HEK293T (cell line): ENCODE results near the gene ZFYVE21.

Experiments
- CTCF ChIA-PET: fragments of 350-600 bp; formaldehyde crosslinking; extraction: SDS; loops from one replicate; lab custom pipeline; 2021; ENCODE audit warnings: antibody characterized with exemption, inconsistent platforms; lab: Yijun Ruan, JAX
- POLR2A ChIA-PET: fragments of 350-600 bp; formaldehyde crosslinking; extraction: SDS; loops from one replicate; lab custom pipeline; 2020; ENCODE audit warnings: antibody characterized with exemption, inconsistent platforms; lab: Yijun Ruan, JAX
- DNase-seq: peaks from one replicate; pipeline ENCODE4 v3.0.0; 2012; ENCODE audit warnings: mixed read lengths; ENCODE audit errors: extremely low spot score
- ARNT ChIP-seq: fragments of 450-650 bp; IDR thresholded peaks from 2 replicates; pipeline ENCODE4 v1.6.1; 2017; ENCODE audit warnings: mild to moderate bottlenecking
- BHLHE40 ChIP-seq: fragments of 450-650 bp; IDR thresholded peaks from 2 replicates; pipeline ENCODE4 v1.6.1; 2016; ENCODE audit warnings: mild to moderate bottlenecking, moderate library complexity, borderline replicate concordance
- CTBP1 ChIP-seq: fragments of 450-650 bp; IDR thresholded peaks from 2 replicates; pipeline ENCODE4 v1.6.1; 2016; ENCODE audit warnings: borderline replicate concordance
- ELF4 ChIP-seq: fragments of 450-650 bp; IDR thresholded peaks from 2 replicates; pipeline ENCODE4 v1.6.1; 2017; ENCODE audit warnings: antibody characterized with exemption
- FOXA1 ChIP-seq: fragments of 450-650 bp; IDR thresholded peaks from 2 replicates; pipeline ENCODE4 v1.6.1; 2016; ENCODE audit warnings: mild to moderate bottlenecking
- FOXK2 ChIP-seq: fragments of 450-650 bp; IDR thresholded peaks from 2 replicates; pipeline ENCODE4 v1.6.1; 2016; ENCODE audit warnings: mild to moderate bottlenecking
- FOXM1 ChIP-seq: fragments of 450-650 bp; IDR thresholded peaks from 2 replicates; pipeline ENCODE4 v1.6.1; 2017; ENCODE audit warnings: mild to moderate bottlenecking, borderline replicate concordance
- HDGF ChIP-seq: fragments of 450-650 bp; IDR thresholded peaks from 2 replicates; pipeline ENCODE4 v1.6.1; 2017; ENCODE audit warnings: antibody characterized with exemption, borderline replicate concordance
- L3MBTL2 ChIP-seq: fragments of 450-650 bp; conservative IDR thresholded peaks from 2 replicates; pipeline ENCODE4 v1.6.1; 2016; ENCODE audit warnings: mild to moderate bottlenecking
- LEF1 ChIP-seq: fragments of 450-650 bp; IDR thresholded peaks from 2 replicates; pipeline ENCODE4 v1.6.1; 2017; ENCODE audit warnings: mild to moderate bottlenecking, borderline replicate concordance
- NFRKB ChIP-seq: fragments of 450-650 bp; IDR thresholded peaks from 2 replicates; pipeline ENCODE4 v1.6.1; 2016; ENCODE audit warnings: mild to moderate bottlenecking, moderate library complexity
- SP1 ChIP-seq: fragments of 450-650 bp; IDR thresholded peaks from 2 replicates; pipeline ENCODE4 v1.6.1; 2017
- SUZ12 ChIP-seq: fragments of 450-650 bp; IDR thresholded peaks from 2 replicates; pipeline ENCODE4 v1.6.1; 2016; ENCODE audit warnings: mild to moderate bottlenecking
- TARDBP ChIP-seq: fragments of 450-650 bp; IDR thresholded peaks from 2 replicates; pipeline ENCODE4 v1.6.1; 2016
- ZNF384 ChIP-seq: fragments of 450-650 bp; IDR thresholded peaks from 2 replicates; pipeline ENCODE4 v1.6.1; 2016
- TF ChIP-seq, protein P1 (sequence below): fragments of 450-650 bp; IDR thresholded peaks from 2 replicates; pipeline ENCODE4 v1.6.1; 2016

Gene ZFYVE21

GRCh38 chr14:103736546-103737431 is 21.2 kb downstream of the ZFYVE21 start:
- TF ChIP-seq LEF1 = no peak
- no peak for TF ChIP-seq ARNT
- TF ChIP-seq SP1 = no peak
- TF ChIP-seq NFRKB = no peak
- TF ChIP-seq BHLHE40 = no peak
- POLR2A ChIA-PET = interaction anchor here (0.6 to 1.1 kb wide), 2 partner anchors 16 to 21 kb away, joined by 3 read pairs; partner anchors contain the start of genes XRCC3 and ZFYVE21
- no peak for DNase-seq
- CTCF ChIA-PET = no interaction called here

DNA sequence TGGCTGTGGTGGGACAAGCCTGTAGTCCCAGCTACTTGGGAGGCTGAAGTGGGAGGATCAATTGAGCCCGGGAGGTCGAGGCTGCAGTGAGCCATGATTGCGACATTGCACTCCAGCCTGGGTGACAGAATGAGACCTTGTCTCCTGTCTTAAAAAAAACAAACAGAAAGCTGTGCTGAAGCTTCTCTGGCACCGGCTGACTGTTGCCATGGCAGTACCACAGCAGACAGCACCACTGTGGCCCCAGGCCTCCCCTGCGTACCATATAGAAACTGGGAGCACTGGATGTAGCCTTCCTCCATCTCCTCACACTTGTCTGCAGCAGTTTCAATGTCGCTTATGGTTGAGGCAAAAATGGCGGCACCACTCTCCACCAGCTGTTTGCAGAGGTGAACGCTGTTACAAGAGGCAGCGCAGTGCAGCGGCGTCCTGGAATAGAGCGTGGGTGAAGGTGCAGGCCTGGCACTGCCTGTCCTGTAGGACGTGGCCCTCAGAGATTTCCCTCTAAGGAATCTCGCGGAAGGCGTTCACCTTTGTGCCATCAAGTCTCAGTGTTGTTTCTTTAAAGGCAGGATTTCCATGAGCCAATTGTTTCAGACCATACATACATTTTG is 21.9 kb downstream of the ZFYVE21 start:
- ChIA-PET POLR2A (interaction anchor here (1.1 kb wide), 1 partner anchor 22 kb away, joined by 3 read pairs; the partner anchor contains the start of genes XRCC3 and ZFYVE21), CTCF (no interaction called here)
- TF ChIP-seq CTBP1 (no peak), ZNF384 (no peak), BHLHE40 (no peak), SP1 (no peak)
- no peak for DNase-seq

DNA sequence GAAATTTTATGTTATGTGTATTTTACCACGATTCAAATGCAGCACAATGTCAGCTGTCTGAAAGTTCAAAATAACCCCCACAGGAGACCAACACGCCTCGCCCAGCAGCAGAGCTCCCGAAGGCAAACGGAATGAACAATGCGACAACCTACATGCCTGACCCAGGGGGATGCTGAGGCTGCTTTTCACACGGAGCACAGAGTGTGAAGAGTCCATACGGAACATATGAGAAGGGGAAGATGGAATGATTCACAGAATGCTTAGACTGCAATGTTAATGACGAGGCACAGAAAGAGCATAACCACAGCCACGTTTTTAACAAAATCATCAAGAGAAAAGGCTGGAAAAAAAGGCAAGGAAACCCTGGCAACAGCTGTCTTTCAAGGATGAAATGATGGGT is 22.6 kb downstream of the ZFYVE21 start:
- ChIA-PET CTCF (no interaction called here), POLR2A (no interaction called here)

GRCh38 chr14:103738701-103739451 is 23.3 kb downstream of the ZFYVE21 start:
- POLR2A ChIA-PET = interaction anchor here (1.0 kb wide), 1 partner anchor 23 kb away, joined by 4 read pairs; the partner anchor contains the start of genes XRCC3 and ZFYVE21
- TF ChIP-seq LEF1 = no peak
- TF ChIP-seq FOXA1 = no peak
- TF ChIP-seq TARDBP = no peak
- no peak for TF ChIP-seq SP1
- TF ChIP-seq SUZ12 = no peak
- TF ChIP-seq L3MBTL2 = no peak
- TF ChIP-seq FOXM1 = no peak
- TF ChIP-seq NFRKB = no peak
- no peak for TF ChIP-seq ZNF384
- no peak for DNase-seq
- CTCF ChIA-PET = no interaction called here

More for the DNA sequence above, 22.6 kb downstream of the ZFYVE21 start:
- TF ChIP-seq ARNT (no peak), SUZ12 (no peak), TARDBP (no peak), FOXK2 (no peak), BHLHE40 (no peak)
- DNase-seq = no peak

DNA sequence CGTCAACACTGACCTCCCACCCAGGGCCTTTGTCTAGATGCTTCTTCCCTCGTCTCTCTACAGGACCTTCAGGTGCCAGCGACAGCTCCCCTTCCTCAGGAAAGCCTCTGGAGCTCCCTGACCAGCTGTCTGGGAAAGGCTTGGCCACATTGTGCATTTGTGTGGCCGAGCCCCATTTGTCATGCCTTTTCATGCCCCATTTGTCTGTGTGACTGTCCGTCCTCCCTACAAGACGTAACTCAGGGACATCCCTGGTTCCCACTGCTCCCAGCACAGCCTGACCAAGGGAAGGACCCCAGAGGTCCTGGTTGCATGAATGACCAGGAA is 23.8 kb downstream of the ZFYVE21 start:
- ChIA-PET POLR2A (interaction anchor here (1.0 kb wide), 1 partner anchor 24 kb away, joined by 4 read pairs; the partner anchor contains the start of genes XRCC3 and ZFYVE21), CTCF (no interaction called here)
- DNase-seq = no peak
- no peak for TF ChIP-seq L3MBTL2
- TF ChIP-seq ELF4 = no peak
- no peak for TF ChIP-seq FOXM1
- no peak for TF ChIP-seq ARNT
- no peak for TF ChIP-seq TARDBP
- no peak for TF ChIP-seq CTBP1
- no peak for TF ChIP-seq ZNF384
- no peak for TF ChIP-seq LEF1
- no peak for TF ChIP-seq FOXK2
- TF ChIP-seq, protein P1, sequence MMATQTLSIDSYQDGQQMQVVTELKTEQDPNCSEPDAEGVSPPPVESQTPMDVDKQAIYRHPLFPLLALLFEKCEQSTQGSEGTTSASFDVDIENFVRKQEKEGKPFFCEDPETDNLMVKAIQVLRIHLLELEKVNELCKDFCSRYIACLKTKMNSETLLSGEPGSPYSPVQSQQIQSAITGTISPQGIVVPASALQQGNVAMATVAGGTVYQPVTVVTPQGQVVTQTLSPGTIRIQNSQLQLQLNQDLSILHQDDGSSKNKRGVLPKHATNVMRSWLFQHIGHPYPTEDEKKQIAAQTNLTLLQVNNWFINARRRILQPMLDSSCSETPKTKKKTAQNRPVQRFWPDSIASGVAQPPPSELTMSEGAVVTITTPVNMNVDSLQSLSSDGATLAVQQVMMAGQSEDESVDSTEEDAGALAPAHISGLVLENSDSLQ = no peak
- TF ChIP-seq FOXA1 = no peak
- TF ChIP-seq BHLHE40 = no peak
- TF ChIP-seq NFRKB = no peak
- TF ChIP-seq SP1 = no peak
- no peak for TF ChIP-seq SUZ12
- TF ChIP-seq HDGF = no peak

GRCh38 chr14:103739793-103740501 is 24.3 kb downstream of the ZFYVE21 start:
- ChIA-PET POLR2A (no interaction called here), CTCF (interaction anchor here (0.6 kb wide), 1 partner anchor 65 kb away, joined by 3 read pairs; no protein-coding TSS in a partner anchor)
- DNase-seq = no peak

More at GRCh38 chr14:103739793-103740501, 24.3 kb downstream of the ZFYVE21 start:
- TF ChIP-seq TARDBP (no peak), NFRKB (no peak), FOXA1 (no peak), ZNF384 (no peak)
